Cerebellar nuclear complex (tissue), 1 donor: ENCODE measurements around the gene DCUN1D2.
"Not testable (repeated sequence)": the region's sequence is repeated elsewhere in the genome, so short reads cannot be mapped to it uniquely, and the experiment has no call there.

Experiments
- DNase-seq, 2 experiments: peaks; one replicate each; lab custom pipeline; 2025; lab: John Stamatoyannopoulos, UW

DCUN1D2 gene

DNA sequence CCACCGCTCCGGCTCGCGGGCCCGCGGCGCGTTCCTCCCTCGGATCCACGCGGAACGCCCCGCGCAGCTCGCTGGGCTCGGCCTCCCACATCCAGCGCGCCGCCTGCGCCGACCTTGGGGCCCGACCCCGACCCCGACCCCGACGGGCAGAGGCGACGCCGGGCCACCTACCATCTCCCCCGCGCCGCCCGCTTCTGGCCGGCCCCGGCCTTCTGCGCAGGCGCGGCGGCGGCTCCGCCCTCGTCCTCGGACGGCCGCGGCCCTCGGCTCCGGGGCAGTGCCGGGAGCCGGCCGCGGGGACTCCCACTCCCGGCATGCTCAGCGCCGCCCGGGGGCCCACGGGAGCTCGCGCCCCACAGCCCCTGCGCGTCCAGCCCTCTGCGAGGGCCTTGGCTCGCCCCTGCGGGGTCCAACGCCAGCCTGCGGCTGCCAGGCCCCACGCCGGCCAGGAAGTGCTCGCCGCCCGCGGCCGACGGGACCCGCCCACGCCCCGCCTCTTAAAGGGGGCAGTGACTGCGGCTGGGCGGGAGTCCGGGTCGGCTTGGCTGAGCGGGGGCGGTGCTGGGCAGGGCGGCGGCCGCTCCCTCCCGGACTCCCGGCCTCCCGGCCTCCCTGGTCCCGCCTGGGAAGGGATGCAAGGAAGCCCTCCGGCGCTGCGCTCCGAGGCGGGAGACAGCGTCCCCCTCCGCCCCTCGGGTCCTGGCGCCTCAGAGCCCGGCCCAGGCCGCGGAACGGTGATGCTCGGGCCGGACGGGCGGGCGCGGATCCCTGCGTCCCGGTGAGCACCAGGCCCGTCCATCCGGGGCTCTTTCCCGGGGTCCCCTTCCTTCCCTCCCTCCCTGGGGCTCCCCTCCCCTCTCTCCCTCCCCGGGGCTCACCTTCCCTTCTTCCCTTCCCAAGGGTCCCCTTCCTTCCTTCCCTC, at the start of gene DCUN1D2:
Gene DCUN1D2 (minus strand): TSS at position 216 of the 922 bp plus-strand sequence. CDS start 42 bp downstream, at position 174.
- peak; percentile 46 to 67 for DNase-seq

DNA sequence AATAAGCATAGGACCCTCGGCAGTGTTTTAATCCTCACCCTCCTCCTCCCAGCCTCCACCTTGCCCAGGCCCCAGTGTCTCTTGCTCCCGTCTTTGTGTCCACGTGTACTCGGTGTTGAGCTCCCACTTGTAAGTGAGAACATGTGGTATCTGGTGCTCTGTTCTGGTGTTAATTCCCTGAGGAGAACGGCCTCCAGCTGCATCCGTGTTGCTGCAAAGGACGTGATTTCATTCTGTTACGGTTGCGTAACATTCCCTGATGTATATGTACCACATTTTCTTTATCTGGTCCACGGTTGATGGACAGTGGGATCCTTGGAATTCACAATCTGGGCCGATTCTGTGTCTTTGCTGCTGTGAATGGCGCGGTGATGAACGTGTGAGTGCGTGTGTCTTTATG, 49.3 kb upstream of the DCUN1D2 start:
- DNase-seq: no peak

DNA sequence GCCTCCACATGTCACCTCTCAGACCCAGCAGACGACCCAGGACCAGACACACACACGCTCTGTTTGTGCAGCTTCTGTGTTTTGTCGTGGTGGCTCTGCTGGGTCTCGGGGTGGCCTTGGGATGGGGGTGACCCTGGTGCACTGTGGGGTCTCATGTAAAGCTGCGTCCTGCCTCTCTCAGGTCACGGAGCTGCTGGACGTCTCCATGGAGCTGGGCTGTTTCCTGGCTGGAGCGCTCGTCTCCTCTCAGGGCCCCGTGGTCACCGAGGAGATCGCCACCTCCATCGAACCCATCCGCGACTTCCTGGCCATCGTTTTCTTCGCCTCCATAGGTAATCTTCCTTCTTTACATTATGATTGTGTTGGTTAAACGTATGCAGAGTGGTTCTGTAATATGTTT, 48.7 kb upstream of the DCUN1D2 start:
- DNase-seq: no peak

DNA sequence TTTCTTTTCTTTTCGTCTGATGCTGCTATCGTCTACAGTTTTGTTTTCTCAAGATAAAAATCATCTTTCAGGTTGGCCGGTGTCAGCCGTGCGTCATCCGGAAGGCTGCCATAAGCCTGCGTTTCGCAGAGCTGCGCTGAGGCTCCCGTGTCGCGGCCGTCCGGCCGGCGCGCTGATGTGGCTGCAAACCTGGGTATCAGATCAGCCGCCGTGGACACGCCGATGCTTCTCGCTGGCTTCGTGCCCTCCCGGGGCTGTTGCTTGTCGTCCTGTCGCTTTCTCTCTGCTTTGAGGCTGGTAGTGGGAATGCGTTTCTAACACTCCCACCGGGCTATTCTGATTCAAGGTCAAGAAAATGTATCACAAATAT, 48.2 kb upstream of the DCUN1D2 start:
- no peak for DNase-seq

DNA sequence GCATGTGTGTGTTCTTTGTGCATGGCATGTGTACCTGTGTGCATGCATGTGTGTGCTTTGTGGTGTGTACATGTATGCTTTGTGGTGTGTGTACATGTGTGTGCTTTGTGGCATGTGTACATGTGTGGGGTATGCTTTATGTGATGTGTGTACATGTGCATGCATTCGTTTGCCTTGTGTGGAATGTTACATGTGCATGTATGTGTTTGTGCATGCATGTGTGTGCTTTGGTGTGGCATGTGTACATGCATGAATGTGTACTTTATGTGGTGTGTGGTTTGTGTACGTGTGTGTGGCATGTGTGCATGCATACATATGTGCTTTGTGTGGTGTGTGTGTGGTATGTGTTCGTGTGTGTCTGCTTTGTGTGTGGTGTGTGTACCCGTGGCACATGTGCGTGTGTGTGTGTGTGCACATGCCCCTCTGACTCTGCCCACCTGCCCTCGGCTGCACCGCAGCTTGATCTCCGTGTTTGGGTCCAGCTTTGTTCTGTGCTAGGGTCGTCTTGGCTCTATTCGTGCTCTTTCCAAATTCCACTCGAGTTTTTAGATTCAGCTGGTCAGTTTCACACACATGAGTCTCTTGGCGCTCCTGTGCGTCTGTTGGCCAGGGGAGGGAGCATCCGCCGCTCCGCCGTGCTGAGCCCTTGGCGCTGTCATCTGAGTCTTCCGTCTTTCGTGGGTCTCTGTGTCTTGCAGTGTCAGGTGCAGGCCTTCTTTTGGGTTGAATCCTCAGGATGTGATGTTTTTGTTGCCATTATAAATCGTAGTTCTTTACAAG, 47.6 kb upstream of the DCUN1D2 start:
- DNase-seq: no peak

DNA sequence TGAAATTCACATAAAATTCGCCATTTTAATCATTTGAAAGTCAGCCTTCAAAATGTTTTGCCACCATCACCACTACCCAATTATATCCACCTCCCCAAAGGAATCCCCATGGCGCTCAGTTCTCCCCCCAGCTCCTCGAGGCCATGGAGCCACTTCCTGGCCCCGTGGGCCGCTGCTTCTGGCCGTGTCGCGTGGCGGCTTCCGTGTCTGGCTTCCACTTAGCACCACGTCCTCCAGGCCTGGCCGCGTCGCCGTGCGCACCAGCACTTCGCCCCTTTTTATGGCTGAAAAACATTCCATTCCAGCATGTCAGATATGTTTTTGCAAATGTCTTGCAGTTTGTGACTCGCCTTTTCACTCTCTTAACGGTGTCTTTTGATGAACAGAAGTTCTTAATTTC, 46.7 kb upstream of the DCUN1D2 start:
- DNase-seq: no peak

DNA sequence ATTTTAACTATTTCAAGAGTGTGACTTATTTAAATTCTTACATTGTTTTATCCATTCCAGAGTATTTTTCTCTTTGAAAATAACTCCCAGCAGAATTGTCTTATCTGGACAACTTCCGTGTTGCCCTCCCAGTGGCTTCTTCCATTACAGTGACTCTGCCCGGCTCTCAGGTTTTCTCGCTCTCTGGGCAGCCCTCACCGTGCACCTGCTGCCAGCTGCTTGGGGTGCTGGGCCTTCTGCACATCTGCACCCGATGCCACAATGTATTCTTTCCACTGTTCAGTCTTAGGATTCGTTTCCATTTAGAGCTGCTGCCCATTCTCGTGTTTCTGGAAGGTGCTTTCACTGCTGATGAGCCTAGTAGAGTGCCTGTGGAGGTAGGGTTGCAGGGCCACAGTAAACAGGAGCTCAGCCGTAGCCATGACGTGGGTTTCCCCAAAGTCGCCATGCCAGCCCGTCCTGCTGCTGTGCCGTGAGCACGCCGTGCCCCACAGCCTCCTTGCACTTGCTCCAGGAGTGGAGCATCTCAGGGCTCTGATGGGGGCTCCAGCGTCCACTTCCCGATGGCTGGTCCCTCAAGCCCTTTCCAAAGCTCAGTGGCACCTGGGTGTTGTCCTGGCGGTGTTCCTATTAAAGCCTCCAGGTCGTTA, 46.1 kb upstream of the DCUN1D2 start:
- DNase-seq: no peak

DNA sequence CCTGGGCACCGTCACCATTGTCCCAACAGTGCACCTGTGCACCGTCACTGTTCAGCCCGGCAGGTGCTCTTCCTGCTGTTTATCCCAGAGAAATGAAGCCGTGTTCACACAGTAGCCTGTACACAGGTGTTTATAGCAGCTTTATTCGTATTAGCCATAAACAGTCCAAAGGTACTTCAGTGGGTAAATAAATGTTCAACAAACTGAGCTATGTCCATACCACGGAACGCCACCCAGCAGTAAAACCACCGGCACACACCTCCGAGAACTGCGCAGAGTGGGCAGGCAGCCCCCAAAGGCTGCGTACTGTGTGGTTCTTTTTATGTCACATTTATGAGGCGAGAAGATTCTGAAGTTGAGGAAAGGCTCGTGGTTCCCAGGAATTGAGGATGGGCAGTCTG, 44.9 kb upstream of the DCUN1D2 start:
- no peak for DNase-seq

DNA sequence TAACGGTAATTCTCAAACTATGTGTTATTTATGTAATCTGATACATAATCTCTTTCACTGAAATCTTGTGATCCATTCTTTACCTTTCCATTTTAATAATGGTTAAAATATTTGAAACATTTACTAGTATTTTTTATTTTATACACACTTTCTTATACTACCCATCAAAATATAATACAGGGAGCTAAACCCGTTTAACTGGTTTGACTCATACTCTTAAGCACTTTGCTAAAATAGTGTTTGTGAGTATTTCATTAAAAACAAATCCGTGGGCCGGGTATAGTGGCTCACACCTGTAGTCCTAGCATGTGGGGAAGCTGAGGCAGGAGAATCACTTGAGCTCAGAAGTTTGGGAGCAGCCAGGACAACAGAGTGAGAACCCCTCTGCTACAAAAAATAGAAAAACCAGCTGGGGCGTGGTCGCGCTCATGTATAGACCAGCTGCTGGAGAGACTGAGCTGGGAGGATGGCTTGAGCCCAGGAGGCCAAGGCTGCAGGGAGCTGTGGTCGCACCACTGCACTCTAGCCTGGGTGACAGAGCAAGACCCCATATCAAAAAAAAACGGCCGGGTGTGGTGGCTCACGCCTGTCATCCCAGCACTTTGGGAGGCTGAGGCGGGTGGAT, 43.8 kb upstream of the DCUN1D2 start:
- no peak for DNase-seq

DNA sequence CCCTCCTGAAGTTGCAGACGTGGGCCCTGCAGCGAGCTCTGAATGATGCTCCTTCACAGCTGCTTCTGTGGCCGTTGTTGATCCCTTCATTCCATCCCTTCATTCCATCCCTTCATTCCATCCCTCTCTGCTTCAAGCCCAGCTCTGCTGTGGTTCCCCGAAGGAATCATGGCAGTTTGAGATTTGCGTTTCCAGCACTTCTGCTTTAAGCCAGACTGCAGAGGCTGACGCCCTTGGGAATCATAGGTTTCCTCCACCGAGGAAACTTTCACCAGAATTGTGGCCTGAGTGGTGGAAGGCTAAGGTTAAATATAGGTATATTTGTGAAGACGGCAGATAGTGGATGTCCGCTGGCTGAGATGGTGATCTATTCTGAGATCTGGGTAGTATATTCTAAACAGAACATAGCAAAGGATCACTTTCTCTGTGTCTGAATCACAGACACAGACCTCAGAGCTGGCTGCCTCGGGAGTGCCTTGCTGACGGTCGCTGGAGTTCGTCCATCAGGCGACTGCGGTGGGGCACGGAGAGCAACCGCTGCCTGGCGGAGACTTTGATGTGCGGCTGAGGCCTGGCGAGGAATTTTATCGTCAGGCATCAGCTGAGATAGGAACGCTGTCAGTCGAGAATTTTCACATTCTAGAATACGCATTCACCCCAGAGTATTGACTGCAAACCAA, 42.8 kb upstream of the DCUN1D2 start:
- no peak for DNase-seq

DNA sequence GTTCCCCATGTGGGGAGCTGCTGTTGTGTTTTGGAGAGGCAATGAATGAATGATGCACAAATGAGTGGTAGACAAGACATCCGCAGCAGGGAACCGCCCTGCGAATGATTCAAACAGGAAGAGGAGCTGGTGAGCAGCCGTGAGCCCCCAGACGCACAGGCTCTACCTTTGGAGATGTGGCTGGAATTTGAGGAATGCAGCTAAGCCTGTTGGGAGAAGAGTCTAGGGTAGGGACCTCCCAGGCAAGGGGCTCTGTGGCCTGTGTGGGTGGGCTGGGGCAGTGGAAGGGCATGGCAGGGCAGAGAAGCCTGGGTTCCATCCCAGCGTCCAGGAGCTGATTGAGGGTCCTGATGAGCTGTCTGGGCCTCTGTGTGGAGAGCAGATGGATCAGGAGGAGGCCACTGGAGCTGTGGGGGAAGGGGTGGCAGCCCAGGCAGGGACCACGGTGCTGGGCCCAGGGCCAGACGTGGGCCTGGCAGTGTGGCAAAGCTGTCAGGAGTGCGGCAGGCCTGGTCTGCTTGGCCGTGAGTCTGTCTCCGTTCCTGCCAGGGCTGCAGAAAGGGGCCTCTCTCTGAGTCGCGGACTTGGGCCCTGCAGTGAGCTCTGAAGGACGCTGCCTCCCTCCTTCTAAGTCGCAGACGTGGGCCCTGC, 41.8 kb upstream of the DCUN1D2 start:
- DNase-seq: peak in 1 of 2 experiments; percentile 2

DNA sequence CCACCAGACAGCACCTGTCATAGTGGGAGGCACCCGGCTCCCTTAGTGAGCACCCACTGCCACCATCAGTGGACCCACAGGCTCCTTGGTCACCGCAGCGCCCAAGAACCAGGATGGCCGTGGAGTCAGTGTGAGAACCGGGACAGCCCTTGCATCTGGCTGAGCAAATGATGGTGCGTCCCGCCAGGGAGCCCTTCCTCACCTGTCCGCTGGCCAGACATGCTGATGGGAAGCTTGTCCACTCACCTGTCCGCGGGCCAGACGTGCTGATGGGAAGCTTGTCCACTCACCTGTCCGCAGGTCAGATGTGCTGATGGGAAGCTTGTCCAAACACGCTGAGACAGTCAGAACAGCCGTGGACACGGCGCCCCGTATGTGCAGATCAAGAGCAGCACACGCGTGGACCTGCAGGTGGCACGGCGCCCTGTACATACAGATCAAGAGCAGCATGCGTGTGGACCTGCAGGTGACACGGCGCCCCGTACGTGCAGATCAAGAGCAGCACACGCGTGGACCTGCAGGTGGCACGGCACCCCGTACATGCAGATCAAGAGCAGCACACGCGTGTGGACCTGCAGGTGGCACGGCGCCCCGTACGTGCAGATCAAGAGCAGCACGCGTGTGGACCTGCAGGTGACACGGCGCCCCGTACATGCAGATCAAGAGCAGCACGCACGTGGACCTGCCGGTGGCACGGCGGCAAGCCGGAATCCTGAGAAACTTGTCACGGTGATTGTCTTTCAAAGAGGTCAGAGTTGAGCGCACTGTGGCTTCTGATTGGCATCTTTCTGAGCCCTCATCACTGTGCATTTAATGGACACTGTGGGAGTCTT, 40.7 kb upstream of the DCUN1D2 start:
- DNase-seq: no peak

DNA sequence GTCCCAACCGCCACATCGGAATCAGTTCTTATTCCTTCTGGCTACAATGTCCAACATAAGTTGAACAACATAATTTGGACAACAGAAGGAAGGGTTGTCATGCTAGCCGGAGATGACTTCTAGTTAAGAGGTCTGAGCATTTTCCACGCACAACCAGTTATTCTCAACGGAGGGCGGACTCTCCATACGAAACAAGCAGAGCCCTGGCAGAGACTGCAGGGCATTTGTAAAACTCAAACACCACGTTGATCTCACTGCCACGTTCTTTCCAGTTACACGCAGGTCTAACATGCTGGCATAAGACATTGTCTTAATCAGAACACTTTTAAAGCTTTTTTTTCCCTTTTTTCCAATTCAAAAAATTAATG, 38.3 kb upstream of the DCUN1D2 start:
- DNase-seq: no peak

DNA sequence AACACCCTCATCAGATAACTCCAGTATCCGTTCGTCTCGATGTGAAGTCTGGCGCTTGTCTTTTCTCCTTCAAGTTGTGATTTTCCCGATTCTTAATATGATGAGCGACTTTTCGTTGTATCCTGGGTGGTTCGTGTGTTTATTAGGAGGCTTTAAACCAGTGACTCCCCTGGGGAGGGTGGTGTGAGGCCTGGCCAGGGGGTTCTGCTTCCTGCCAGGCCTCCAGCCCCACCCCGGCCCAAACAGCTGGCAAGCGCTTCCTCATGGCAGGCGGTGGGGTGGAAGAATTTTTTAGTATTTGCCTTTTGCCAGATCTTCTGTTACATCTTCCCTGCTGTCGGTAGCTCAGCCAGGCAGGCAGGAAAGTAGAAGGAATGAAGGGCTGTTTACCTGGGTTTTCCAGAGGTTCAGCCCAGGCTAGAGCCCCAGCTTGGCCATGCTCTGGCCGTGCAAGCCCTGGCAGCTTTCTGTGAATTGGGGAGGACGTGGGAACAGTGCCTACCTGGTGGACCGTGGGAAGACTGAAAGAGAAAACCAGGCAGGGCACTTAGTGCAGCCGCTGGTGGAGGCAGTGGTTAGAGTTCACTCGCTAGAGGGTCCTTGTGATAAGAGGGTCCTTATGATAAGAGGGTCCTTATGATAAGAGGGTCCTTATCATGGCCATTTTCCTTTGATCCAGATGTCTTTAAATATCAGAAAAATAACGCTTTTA, 37.7 kb upstream of the DCUN1D2 start:
- no peak for DNase-seq

DNA sequence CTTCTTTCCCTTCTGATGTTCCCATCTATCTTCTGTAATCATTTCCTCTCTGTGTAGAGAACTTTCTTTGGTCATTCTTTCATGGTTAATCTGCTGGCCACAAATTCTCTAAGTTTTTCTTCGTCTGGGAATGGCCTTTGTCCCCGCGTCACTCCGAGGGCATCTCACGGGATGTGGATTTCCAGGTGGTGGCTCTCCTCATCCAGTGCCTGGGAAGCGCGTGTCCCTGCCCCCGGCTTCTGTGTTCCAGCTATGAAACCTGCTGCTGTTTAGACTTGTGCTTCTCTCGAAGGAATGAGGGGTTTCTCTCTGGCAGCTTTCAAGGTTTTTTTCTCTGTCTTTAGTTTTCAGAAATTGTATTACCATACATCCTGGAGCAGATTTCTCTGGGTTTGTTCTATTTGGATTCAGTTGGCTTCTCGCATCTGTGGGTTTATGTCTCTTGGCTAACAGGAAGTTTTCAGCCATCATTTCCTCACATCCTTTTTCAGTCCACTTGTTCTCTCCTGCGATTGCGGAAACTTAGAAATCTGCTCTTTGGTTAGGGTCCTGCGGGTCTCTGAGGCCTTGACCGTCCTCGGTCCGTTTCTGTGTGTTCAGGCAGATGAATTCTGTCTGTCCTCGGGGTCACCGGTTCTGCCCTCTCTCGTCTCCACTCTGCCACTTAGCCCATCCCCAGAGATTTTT, 36.9 kb upstream of the DCUN1D2 start:
- no peak for DNase-seq

DNA sequence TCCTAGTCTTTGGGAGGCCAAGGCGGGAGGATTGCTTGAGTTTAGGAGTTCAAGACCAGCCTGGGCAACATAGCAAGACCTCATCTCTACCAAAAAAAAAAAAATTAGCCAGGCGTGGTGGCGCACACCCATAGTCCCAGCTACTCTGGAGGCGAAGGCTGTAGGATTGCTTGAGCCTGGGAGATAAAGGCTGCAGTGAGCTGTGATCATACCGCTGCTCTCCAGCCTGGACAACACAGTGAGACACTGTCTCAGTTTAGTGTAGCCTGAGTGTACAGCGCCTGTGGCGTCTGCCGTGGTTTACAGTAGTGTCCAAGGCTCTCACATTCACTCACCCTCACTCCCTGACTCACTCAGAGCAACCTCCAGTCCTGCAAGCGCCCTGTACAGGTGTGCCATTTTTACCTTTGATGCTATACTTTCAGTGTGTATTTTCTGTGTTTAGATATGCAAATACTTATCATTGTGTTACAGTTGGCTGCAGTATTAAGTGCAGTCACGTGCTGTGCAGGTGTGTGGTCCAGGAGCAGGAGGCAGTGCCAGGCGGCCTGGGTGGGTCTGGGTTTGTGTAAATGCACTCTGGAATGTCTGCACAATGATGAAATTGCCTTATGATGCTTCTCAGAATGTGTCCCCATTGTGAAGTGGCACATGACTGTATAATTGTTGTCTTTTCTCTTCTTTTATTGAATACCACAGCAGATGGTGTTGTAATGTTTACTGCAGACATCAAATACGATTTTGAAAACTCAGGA, 36.1 kb upstream of the DCUN1D2 start:
- DNase-seq: no peak

DNA sequence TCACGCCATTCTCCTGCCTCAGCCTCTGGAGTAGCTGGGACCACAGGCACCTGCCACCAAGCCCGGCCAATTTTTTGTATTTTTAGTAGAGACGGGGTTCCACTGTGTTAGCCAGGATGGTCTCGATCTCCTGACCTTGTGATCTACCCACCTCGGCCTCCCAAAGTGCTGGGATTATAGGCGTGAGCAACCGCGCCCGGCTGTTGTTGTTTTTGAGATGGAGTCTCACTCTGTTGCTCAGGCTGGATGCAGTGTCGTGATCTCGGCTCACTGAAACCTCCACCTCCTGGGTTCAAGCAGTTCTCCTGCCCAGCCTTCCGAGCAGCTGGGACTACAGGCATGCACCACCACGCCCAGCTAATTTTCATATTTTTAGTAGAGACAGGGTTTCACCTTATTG, 31.9 kb upstream of the DCUN1D2 start:
- DNase-seq: not testable (repeated sequence)

DNA sequence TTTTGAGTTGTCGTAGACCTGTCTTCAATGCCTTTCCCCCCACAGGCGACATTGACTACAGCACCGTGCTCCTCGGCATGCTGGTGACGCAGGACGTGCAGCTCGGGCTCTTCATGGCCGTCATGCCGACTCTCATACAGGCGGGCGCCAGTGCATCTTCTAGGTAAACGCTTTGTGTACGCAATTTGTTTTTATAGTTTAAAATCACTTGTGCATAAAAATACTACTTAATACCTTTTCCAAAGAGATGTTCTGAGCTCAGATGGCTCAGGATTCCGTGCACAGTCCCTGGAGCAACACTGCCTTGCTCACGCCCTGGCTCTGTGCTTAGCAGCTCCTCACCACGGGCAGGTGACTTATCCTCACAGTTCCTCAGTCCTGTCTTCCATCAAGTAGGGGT, 30.1 kb upstream of the DCUN1D2 start:
- DNase-seq: no peak
